Neural cell (in vitro differentiated cells): ENCODE data around the gene PLD1. TPM values are rescaled to one million over a fixed set of nuclear protein-coding genes. Genes with fewer than 3 reads are reported as not detected.

ENCODE experiments used
- H2AFZ ChIP-seq: fragments of 200-600, 300-800 bp; sonication (generic), shearing (Covaris generic); 2 replicates; pipeline ENCODE4 v1.6.0; 2014; ENCODE audit warnings: low read depth, mild to moderate bottlenecking, antibody characterized with exemption, low read length, moderate library complexity
- H3F3A ChIP-seq: fragments of 200-600 bp; shearing (Covaris generic); 2 replicates; pipeline ENCODE4 v1.6.1; 2016; ENCODE audit warnings: mild to moderate bottlenecking, moderate library complexity, mixed read lengths, antibody characterized with exemption, low read length; ENCODE audit not compliant: insufficient read depth, poor library complexity, severe bottlenecking
- H3K27ac ChIP-seq: fragments of 200-600, 300-800 bp; sonication (generic), shearing (Covaris generic); 2 replicates; pipeline ENCODE4 v1.5.1; 2014; ENCODE audit warnings: mild to moderate bottlenecking, low read length, moderate library complexity
- H3K27me3 ChIP-seq: fragments of 300-800, 200-600 bp; sonication (generic), shearing (Covaris generic); 2 replicates; pipeline ENCODE4 v1.6.0; 2014; ENCODE audit warnings: mild to moderate bottlenecking, low read depth, low read length, moderate library complexity; ENCODE audit not compliant: insufficient read depth
- H3K36me3 ChIP-seq: fragments of 300-800, 200-600 bp; sonication (generic), shearing (Covaris generic); 2 replicates; pipeline ENCODE4 v1.5.1; 2014; ENCODE audit warnings: mild to moderate bottlenecking, antibody characterized with exemption, low read length, moderate library complexity; ENCODE audit not compliant: insufficient read depth
- H3K4me2 ChIP-seq: fragments of 300-800, 200-600 bp; sonication (generic), shearing (Covaris generic); 2 replicates; pipeline ENCODE4 v1.6.0; 2014; ENCODE audit warnings: mild to moderate bottlenecking, low read length
- H3K4me3 ChIP-seq: fragments of 300-800, 200-600 bp; sonication (generic), shearing (Covaris generic); 2 replicates; pipeline ENCODE4 v1.5.1; 2014; ENCODE audit warnings: mild to moderate bottlenecking, low read length, moderate library complexity
- H3K79me2 ChIP-seq: fragments of 200-600 bp; shearing (Covaris generic); replicated peaks from 2 replicates; pipeline ENCODE4 v1.6.0; 2014; ENCODE audit warnings: mild to moderate bottlenecking, low read length, moderate library complexity; ENCODE audit not compliant: insufficient read depth
- H3K9ac ChIP-seq: fragments of 300-800, 200-600 bp; sonication (generic), shearing (Covaris generic); 2 replicates; pipeline ENCODE4 v1.6.1; 2016; ENCODE audit warnings: mild to moderate bottlenecking, low read length, mixed read lengths
- H3K9me2 ChIP-seq: fragments of 200-600 bp; shearing (Covaris generic); 2 replicates; pipeline ENCODE4 v1.6.1; 2016; ENCODE audit warnings: mild to moderate bottlenecking, low read length, mixed read lengths; ENCODE audit not compliant: insufficient read depth
- H3K9me3 ChIP-seq: fragments of 200-600, 300-800 bp; sonication (generic), shearing (Covaris generic); 2 replicates; pipeline ENCODE4 v1.6.1; 2016; ENCODE audit warnings: mild to moderate bottlenecking, mixed run types, low read length, moderate library complexity, mixed read lengths
- H4K20me1 ChIP-seq: fragments of 200-600 bp; shearing (Covaris generic); 2 replicates; pipeline ENCODE4 v1.6.1; 2016; ENCODE audit warnings: mild to moderate bottlenecking, mixed run types; ENCODE audit not compliant: insufficient read depth
- EP300 ChIP-seq: fragments of 450-650 bp; conservative IDR thresholded peaks from 2 replicates; pipeline ENCODE4 v1.6.1; 2014; ENCODE audit warnings: antibody characterized with exemption, mild to moderate bottlenecking, moderate library complexity; ENCODE audit not compliant: poor library complexity, severe bottlenecking
- MXI1 ChIP-seq: fragments of 450-650 bp; conservative IDR thresholded peaks from 2 replicates; pipeline ENCODE4 v1.6.1; 2014; ENCODE audit warnings: antibody characterized with exemption, mild to moderate bottlenecking; ENCODE audit not compliant: poor library complexity, severe bottlenecking
- REST ChIP-seq: IDR thresholded peaks from 2 replicates; pipeline ENCODE4 v1.6.1; 2012; ENCODE audit warnings: borderline replicate concordance
- SMC3 ChIP-seq: fragments of 450-650 bp; conservative IDR thresholded peaks from 2 replicates; pipeline ENCODE4 v1.6.1; 2014; ENCODE audit warnings: antibody characterized with exemption, mild to moderate bottlenecking, moderate library complexity; ENCODE audit not compliant: poor library complexity
- TAF1 ChIP-seq: IDR thresholded peaks from 2 replicates; pipeline ENCODE4 v1.6.1; 2012; ENCODE audit warnings: low read depth
- polyA plus RNA-seq: library from polyadenylated mRNA; depleted of rRNA; stranded (reverse); fragments of >200 nt; gene quantifications from 2 replicates; pipeline ENCODE4 v1.2.3, GENCODE V29; 2014
- TF ChIP-seq, protein P1 (sequence below): fragments of 450-650 bp; IDR thresholded peaks from 2 replicates; pipeline ENCODE4 v1.5.1; 2014; ENCODE audit warnings: antibody characterized with exemption, mild to moderate bottlenecking, moderate library complexity; ENCODE audit not compliant: poor library complexity, severe bottlenecking

The PLD1 gene
- polyA plus RNA-seq, 1 donor from 2014 or later, result 0.06 TPM

- H3K27ac ChIP-seq, result no peak overlapping the region
- H3K9me3 ChIP-seq, result no peaks in the 10 kb centered on the region
Measured at GRCh38 chr3:171765511-171765887, 44.8 kb downstream of the PLD1 start.

GRCh38 chr3:171763392-171763791, 46.9 kb downstream of the PLD1 start:
- H3K4me3 ChIP-seq, result no peak overlapping the region
- no peaks in the 10 kb centered on the region for H3K27me3 ChIP-seq
- no peaks in the 10 kb centered on the region for H3K9me3 ChIP-seq
- no peak for TF ChIP-seq TAF1
- no peak for TF ChIP-seq SMC3
- no peak for TF ChIP-seq REST
- H3F3A ChIP-seq, result no peaks in the 10 kb centered on the region
- H2AFZ ChIP-seq, result no peak overlapping the region
- no peak overlapping the region for H3K9ac ChIP-seq
- H3K9me2 ChIP-seq, result no peaks in the 10 kb centered on the region
- no peak overlapping the region for H3K27ac ChIP-seq
- no peaks in the 10 kb centered on the region for H4K20me1 ChIP-seq
- no peaks in the 10 kb centered on the region for H3K79me2 ChIP-seq
- H3K4me2 ChIP-seq, result no peak overlapping the region
- H3K36me3 ChIP-seq, result no peaks in the 10 kb centered on the region

More at GRCh38 chr3:171765511-171765887, 44.8 kb downstream of the PLD1 start:
- Histone ChIP-seq H3K9me2 (no peaks in the 10 kb centered on the region), H3K79me2 (no peaks in the 10 kb centered on the region), H3K36me3 (no peaks in the 10 kb centered on the region), H4K20me1 (no peaks in the 10 kb centered on the region), H3K4me3 (no peak overlapping the region), H3F3A (no peaks in the 10 kb centered on the region), H3K4me2 (no peak overlapping the region), H2AFZ (no peak overlapping the region), H3K27me3 (no peaks in the 10 kb centered on the region), H3K9ac (no peak overlapping the region)
- TF ChIP-seq, protein P1, sequence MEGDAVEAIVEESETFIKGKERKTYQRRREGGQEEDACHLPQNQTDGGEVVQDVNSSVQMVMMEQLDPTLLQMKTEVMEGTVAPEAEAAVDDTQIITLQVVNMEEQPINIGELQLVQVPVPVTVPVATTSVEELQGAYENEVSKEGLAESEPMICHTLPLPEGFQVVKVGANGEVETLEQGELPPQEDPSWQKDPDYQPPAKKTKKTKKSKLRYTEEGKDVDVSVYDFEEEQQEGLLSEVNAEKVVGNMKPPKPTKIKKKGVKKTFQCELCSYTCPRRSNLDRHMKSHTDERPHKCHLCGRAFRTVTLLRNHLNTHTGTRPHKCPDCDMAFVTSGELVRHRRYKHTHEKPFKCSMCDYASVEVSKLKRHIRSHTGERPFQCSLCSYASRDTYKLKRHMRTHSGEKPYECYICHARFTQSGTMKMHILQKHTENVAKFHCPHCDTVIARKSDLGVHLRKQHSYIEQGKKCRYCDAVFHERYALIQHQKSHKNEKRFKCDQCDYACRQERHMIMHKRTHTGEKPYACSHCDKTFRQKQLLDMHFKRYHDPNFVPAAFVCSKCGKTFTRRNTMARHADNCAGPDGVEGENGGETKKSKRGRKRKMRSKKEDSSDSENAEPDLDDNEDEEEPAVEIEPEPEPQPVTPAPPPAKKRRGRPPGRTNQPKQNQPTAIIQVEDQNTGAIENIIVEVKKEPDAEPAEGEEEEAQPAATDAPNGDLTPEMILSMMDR, result no peak
- TF ChIP-seq SMC3 (no peak), MXI1 (no peak), REST (no peak), EP300 (no peak)
